Ramos (cell line): Measurements from ENCODE around the gene TRPV4.
"Not testable (repeated sequence)": the region's sequence is repeated elsewhere in the genome, so short reads cannot be mapped to it uniquely, and the experiment has no call there.

Source experiments
- in situ Hi-C: fragments of 300-500 bp; cut with MboI; formaldehyde crosslinking; loops from one replicate; pipeline ENCODE4 v1.14.3; 2022; ENCODE audit warnings: low sequenced_read_pairs; ENCODE audit not compliant: unreplicated experiment

The TRPV4 gene

DNA sequence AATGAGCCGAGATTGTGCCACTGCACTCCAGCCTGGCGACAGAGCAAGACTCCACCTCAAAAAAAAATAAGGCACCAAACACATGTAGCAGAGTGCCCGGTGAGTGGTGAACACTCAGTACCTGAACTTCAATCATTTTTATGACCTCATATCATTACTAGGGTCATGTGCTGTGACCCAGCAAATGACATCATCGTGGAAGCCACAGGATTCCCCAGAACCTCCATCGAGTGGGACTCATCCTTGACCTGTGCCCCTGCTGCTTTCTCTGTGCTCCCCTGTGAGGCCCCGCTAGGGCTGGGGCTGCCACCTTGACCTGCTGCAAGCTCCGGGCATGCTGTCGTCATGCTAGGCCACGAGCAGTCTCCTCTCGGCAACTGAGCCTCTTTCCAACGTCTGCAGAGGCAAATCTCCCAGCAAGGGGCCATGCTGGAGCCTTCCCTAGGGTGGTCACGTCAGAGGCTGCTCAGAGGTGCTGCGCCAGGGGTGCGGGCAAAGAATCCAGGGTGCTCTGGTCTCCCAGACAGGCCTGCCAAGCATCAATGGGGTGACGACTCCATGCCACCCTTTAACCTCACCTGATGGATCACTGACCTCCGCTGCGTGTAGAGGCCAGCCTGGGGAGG is 28.6 kb upstream of the TRPV4 start:
- in situ Hi-C loops = no loop called here

DNA sequence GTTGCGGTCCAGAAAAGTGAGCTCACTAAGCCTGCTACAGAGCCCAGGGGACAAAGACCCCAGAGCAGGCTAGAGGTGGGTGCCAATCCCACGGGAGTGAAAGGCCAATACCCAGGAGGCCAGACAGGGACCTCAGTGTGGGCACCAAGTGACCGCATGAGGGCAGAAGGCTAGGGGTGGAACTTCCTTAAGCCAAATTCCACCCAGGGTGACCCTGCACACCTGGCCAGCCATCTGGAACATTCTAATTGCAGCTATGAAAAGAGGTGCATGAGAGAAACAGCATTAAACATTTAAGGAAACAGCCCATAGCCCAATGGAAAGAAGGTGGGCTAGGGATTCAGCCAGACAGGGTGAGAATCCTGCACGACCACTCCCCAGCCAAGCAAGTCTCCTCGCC is 27.8 kb upstream of the TRPV4 start:
- in situ Hi-C loops = no loop called here

DNA sequence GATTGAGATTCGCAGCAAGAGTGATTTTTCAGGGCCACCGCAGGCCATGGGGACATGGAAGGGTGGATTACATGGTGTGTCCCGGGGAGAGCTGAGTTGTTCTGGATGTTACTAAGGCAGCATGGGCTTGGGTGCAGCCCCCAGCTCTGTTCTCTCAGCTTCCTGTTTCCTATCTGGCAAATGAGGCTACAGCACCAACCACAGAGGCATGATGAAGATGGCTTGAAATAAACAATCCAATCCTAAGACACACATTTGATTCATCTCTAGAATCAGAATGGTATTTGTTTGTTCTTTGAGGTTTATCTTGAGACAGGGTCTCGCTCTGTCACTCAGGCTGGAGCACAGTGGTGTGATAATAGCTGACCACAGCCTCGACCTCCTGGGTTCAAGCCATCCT is 25.6 kb upstream of the TRPV4 start:
- in situ Hi-C loops = loop anchor here (5.0 kb wide), 1 partner anchor 69 kb away; no protein-coding TSS in a partner anchor

DNA sequence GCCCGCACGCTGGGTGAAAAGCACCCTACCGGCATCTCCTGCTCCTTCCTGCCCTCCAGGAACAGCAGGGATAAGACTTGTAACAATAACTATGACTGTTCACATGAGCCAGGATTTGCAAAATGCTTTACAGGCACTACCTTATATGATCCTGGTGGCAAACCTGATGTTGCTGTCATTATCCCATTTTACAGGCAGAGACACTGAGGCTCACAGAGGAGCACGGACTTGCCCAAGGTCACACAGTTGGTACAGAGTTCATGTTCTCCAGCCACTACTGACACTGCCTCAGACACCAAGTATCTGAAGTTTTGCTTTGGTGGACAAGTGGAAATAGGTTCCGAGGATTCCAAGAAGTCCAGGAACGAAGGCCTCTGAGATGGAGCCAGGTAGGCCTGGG is 24.5 kb upstream of the TRPV4 start:
- in situ Hi-C loops = loop anchor here (5.0 kb wide), 1 partner anchor 70 kb away; no protein-coding TSS in a partner anchor

DNA sequence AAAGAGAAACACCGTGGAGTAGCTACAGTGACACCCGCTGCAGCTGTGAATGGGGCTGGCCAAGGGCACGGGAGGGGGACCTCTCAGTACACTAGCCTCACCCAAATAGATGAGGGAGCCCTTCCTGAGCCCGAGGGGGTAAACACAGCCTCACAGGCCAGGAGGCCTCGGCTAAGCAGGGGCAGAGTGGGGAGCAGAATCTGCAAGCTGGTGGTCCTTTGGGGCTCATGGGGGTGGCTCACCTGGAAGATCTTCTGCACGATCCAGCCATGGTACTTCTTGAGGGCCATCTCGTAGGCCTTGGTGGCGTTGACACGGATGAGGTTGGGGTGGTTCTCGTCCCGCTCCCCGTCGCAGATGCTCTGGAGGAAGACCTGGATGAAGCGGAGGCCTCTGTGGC is 22.2 kb upstream of the TRPV4 start:
- in situ Hi-C loops = loop anchor here (5.0 kb wide), 1 partner anchor 72 kb away; no protein-coding TSS in a partner anchor

DNA sequence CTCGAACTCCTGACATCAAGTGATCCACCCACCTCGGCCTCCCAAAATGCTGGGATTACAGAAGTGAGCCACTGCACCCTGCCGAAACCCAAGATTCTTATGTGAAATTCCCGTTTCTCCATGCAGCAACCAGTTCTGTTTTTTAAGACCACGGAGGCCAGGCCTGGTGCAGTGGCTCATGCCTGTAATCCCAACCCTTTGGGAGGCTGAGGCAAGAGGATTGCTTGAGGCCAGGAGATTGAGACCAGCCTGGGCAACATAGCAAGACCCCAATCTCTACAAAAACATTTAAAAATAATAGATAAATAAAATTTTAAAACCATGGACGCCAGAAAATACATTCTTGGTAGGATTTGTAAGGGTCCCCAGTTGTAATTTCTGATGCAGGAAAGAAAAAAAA is 17.3 kb upstream of the TRPV4 start:
- in situ Hi-C loops = not testable (repeated sequence)

DNA sequence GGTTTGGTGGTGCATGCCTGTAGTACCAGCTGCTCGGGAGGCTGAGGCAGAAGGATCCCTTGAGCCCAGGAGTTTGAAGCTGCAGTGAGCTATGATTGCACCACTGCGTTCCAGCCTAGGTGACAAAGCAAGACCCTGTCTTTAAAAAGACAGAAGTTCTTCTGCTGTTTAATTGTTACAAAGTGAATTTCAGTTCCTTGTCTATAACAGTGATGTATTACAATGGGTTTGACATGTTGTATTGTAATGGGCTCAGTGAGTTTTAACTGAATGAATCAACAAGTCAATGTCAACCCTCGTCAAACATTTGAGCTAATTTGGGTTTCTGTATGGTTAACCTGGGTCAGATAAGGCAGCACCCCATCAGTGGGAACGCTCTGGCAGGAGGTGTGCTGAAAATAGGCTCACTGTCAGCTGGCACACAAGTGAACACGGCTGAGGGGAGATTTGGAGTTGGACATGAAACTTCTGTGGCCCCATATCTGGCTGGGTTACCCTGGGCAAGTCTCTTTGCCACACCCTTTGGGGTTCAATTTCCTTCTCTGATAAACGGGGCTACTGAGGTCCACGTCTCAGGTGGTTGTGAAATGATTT is 14.0 kb upstream of the TRPV4 start:
- in situ Hi-C loops = no loop called here

DNA sequence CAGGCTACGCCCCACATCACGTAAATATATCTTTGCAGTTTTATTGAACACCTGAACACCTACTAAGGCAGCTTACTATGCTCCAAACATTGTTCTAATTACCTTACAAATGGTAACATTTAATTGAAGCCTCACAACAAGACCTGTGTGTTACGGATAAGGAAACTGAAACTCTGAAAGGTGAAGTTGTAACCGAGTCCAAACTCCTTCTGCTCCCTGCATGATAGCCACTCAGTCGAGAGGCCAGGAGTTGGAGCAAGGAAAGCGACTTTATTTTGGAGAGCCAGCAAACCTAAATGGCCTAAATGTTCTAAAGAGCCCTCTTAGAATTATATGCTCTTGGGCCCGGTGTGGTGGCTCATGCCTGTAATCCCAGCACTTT is 12.6 kb upstream of the TRPV4 start:
- in situ Hi-C loops = no loop called here

DNA sequence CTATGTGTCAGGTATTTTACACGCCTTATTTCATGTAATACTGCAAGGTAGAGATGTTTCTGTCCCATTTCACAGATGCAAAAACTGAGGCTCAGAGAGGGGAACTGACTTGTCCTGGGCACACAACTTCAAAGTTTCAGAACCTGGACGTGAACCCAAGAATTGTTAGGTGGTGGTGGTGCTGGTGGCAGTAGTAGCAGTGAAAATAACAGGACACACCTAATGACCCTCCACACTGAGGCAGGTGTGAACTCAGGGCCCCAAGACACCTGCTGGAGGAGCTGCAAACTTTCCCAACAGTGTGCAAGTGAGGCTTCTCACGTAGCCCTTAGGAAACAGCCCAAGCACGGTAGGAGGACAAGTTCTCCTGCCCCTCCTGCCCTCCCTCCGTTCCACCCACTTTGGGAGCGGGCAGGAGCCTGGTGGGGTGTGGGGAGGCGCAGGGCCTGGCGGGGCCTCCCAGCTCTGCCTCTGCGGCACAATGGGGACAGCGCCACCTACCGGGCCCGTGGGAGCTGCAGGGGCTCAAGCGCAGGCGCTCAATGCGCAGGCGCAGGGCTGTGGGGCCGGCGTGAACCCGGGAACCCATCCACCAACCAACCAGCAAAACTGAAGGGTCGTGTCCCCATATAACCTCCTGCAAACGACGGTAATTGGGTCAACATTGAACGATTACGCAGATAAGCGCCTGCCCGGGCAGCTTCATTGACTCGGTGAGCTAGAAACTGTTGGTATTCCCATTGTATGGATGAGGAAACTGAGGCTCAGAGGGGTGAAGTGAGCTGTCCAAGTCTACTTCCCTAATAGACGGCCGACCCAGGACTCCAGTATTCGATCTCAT is 12.0 kb upstream of the TRPV4 start:
- in situ Hi-C loops = no loop called here

DNA sequence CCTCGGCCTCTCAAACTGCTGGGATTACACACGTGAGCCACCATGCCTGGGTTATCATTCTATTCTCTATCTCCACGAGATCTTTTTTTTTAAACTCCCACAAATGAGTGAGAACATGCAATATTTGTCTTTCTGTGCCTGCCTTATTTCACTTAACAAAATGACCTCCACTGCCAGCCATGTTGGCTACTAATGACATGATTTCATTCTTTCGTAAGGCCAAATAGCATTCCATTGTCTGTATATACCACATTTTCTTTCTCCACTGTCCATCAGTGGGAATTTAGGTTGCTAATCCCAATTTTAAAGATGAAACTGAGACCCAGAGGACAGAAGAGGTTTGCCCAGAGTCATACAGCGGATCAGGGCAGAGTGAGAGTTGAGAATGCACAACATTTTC is 10.9 kb upstream of the TRPV4 start:
- in situ Hi-C loops = no loop called here

DNA sequence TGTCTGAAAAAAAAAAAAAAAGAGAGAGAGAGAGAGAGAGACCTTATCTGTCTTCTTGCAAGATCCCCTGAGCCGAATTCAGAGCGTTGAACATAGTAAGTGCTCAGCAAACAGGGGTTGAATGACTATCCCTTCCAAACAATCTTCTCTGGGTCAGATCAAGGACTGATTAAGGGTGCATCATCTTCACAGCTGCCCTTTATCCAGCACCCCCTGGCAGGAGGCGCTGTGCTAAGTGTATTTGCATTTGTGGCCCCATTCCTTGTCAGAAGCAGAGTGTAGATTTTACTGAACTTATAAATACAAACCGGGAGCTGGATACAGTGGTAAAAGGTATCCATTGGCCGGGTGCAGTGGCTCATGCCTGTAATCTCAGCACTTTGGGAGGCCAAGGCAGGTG is 8.8 kb upstream of the TRPV4 start:
- in situ Hi-C loops = no loop called here

DNA sequence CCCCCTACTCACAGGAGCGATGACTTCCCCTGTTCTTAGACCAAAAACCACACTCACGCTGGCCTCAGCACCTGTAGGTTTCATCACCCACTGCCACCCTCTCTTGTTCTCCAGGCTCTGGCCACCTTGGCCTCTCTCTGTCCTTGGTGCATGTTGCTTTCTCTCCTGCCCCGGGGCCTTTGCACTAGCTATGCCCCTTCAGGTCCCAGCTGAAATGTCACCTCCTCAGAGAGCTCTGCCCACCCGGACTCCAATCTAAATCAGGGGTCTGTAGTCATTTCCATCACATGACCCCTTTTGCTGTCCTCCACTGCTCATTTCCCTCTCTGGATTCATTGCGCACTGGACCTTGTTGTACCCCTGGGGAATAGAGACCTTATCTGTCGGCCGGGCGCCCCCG is 8.2 kb upstream of the TRPV4 start:
- in situ Hi-C loops = no loop called here

DNA sequence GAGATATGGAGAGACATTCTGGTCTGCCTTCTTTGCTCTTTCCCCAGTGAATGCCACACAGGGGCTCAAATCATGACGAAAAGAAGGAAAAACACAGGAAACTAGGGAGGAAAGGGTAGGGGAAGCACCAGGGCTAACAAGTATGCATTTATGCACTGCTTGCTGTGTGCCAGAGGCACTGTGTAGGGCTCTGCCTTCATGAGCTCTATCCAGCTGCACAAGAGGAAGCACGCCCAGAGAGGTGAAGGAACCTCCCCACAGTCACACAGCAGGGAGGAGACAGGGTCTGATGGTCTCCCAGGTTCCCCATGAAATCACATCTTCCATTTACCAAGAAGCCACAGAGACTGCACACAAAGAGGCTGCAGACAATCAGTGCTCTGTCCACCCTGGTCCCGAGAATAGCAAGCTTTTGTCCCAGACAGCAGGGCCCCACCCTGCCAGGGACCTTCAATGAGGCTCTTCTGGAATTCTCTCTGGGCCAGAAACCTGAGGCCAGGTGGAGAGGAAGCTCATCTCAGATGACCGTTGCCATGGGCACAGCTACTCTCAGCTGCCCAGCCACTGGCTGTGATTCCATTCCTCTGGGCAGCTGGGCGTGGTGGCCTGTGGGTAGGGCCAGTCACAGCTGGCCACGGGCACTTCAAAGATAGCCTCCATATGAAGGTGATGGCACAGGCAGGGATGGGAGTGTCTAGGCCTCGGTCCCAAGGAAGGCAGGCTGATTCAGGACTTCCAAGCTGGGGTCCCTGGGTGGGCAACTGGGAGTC is 7.3 kb upstream of the TRPV4 start:
- in situ Hi-C loops = no loop called here

DNA sequence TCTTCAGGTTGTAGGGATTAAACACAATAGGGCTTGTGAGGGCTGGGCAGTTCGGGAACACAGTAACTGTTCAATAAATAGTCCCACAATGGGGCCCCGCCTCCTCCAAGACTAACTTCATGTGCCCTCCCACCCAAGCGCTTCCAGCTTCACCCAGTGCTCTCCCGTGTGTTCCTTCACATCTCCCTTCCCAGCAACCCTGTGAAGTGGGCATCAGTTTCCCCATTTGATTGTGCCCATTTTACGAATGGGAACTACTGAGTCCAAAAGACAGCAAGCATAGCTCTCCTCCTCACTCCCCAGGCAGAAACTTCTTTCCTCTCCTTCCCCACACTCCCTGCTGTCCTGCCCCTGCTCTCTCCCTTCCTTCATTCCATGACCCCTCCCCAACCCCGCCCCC is 6.2 kb upstream of the TRPV4 start:
- in situ Hi-C loops = no loop called here

DNA sequence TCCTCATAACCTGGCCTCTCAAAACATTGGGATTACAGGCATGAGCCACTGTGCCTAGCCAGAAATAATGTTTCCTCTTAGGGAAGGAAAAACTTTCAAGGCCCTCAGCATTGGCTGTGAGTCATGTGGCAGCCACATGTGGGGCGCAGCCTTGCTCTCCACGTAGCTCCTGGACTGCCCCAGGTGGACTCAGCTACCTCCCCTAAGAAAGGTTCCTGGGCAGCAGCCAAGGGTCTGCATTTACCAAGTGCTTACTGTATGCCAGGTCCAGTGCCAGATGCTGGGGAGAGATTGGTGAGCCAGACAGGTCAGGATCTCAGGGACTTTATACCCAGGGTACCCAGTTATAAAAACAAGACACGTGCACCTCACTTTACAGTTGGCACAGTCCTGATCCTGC is 3.7 kb upstream of the TRPV4 start:
- in situ Hi-C loops = no loop called here

DNA sequence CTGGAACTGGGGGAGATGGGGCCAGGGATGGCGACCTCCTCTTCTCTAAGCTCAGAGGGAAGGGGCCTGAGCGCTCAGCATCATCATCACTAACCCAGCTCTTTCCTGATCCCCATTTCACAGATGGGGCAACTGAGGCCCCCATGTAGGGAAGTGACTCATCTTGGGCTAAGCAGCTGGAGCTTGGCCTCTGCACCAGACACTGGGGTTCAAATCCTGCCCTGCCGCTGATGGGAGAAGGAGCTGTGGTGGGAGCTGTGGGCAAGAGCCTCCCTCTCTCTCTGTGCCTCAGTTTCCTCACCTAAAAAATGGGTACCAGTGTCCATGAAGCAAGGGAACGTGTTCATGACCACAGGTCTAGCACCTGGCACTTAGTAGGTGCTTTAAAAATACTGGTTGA is 2.6 kb upstream of the TRPV4 start:
- in situ Hi-C loops = no loop called here

DNA sequence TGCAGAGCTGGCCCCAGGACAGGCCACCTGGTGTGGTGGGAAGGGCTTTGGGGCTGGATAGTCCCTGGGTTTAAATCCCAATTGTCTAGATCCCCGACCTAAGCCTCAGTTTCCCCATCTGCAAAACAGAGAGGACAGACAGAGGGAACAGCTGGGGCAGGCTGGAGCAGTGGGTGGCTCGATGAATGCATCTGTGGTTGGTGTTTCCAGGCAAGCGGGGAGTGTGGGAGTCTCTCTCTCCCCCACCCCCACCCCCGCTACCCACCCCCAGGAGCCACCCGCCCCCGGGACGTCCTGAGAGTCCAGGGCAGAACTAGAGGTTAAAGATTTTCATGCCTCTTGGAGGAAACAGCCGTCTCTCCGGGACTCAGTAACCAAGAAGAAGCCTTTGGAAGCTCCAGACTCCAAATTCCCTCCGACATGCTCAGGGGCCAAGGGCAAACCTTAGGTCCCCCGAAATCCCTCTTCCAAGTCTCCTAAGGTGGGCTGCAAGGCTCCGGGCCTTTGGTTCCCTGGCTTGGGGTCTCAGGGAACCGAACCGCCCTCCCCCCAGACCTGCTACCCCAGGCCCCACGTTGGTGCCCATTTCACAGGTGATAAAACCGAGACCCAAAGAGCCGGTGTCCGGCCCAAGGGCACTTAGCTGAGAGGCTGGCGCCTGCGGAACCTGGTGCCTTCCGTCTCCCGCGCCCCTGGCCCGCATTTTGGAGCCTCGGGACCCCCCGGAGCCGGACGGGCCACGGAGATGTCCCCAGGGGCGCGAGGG is 474 bp downstream of the TRPV4 start:
- in situ Hi-C loops = no loop called here

DNA sequence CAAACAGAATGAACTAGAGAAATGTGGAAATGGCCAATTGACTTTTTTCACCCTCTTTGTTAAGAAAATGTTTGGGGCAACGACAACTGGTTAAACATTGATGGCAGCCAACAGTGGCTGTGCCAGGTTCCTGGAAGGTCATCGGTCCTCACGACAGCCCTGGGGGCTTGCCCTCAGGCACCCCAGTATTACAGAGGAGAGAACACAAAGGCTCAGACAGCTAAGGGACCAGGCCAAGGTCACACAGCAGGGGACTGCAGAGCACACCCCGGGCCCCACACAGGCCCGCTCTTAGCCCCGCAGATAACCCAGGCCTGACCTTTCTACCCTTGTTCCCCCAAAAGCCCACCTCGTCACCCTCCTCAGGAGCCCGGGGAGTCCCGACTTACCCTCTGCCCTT is 1.3 kb downstream of the TRPV4 start:
- in situ Hi-C loops = no loop called here

DNA sequence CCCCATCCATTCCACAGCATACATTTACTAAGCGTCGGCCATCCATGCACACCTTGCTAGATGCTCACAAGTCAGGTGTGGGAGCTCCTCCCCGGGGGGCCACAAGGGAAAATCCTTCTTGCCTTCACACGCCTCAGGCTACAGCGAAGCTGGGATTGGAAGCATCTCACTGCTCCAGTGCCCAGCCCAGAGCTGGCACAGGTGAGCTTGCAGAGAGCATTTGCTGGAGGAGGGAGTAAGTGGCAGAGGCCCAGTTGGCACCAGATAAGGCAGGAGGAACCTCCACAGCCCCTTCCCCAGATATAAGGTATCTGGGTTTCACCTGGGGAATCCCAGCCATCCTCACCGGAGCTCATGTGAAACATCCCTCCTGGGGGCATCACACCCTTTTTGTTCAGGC is 1.8 kb downstream of the TRPV4 start:
- in situ Hi-C loops = no loop called here

DNA sequence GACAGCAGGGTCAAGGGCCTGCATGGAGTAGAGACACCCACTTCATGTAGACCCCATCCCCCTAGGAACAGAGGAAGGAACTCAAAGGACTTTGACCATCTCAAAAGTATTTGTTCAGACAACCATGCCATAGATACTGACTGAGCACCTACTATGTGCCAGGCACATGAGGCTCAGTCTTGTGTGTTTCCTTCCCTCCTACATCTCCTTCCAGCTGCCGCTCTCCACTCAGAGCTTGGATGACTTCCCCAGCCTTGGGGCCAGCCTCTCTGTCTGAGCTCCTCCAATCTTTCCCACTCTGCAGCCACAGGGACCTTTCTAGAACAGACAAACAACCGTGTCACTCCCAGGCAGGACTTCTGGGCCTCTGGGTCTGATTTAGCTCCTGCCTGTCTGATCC is 2.5 kb downstream of the TRPV4 start:
- in situ Hi-C loops = no loop called here
